ENCODE measurements around the gene CFAP65. TPM values are rescaled to one million over a fixed set of nuclear protein-coding genes. Genes with fewer than 3 reads are reported as not detected.

Gene CFAP65
- total RNA-seq, 1 donor from 2014 or later = not detected

- Mint-ChIP-seq H3K27me3 (ENCODE audit: low read depth) (peaks cover 92% of the 10 kb centered on the region), H3K27ac (no peak overlapping the region), H3K9me3 (no peaks in the 10 kb centered on the region), H3K36me3 (no peaks in the 10 kb centered on the region), H3K4me3 (no peak overlapping the region), H3K4me1 (peaks cover 8% of the 10 kb centered on the region)
- TF ChIP-seq, protein P1, sequence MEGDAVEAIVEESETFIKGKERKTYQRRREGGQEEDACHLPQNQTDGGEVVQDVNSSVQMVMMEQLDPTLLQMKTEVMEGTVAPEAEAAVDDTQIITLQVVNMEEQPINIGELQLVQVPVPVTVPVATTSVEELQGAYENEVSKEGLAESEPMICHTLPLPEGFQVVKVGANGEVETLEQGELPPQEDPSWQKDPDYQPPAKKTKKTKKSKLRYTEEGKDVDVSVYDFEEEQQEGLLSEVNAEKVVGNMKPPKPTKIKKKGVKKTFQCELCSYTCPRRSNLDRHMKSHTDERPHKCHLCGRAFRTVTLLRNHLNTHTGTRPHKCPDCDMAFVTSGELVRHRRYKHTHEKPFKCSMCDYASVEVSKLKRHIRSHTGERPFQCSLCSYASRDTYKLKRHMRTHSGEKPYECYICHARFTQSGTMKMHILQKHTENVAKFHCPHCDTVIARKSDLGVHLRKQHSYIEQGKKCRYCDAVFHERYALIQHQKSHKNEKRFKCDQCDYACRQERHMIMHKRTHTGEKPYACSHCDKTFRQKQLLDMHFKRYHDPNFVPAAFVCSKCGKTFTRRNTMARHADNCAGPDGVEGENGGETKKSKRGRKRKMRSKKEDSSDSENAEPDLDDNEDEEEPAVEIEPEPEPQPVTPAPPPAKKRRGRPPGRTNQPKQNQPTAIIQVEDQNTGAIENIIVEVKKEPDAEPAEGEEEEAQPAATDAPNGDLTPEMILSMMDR (IDR thresholded peaks at IDR 0.05; ENCODE audit: unreplicated experiment) = no peak
- DNase-seq (ENCODE audit: low spot score in 2 of 2, unreplicated experiment in 2 of 2) = no peak
Observed at GRCh38 chr2:219056896-219057708, 15.8 kb upstream of the CFAP65 start.

GRCh38 chr2:219056176-219056895 lies 15.0 kb upstream of the CFAP65 start:
- Mint-ChIP-seq H3K4me1 (peaks cover 8% of the 10 kb centered on the region), H3K36me3 (no peaks in the 10 kb centered on the region), H3K27me3 (ENCODE audit: low read depth) (peaks cover 91% of the 10 kb centered on the region), H3K27ac (no peak overlapping the region), H3K9me3 (no peaks in the 10 kb centered on the region), H3K4me3 (no peak overlapping the region)
- TF ChIP-seq, protein P1 (IDR thresholded peaks at IDR 0.05; ENCODE audit: unreplicated experiment) = no peak
- no peak for DNase-seq (ENCODE audit: low spot score in 2 of 2, unreplicated experiment in 2 of 2)

DNA sequence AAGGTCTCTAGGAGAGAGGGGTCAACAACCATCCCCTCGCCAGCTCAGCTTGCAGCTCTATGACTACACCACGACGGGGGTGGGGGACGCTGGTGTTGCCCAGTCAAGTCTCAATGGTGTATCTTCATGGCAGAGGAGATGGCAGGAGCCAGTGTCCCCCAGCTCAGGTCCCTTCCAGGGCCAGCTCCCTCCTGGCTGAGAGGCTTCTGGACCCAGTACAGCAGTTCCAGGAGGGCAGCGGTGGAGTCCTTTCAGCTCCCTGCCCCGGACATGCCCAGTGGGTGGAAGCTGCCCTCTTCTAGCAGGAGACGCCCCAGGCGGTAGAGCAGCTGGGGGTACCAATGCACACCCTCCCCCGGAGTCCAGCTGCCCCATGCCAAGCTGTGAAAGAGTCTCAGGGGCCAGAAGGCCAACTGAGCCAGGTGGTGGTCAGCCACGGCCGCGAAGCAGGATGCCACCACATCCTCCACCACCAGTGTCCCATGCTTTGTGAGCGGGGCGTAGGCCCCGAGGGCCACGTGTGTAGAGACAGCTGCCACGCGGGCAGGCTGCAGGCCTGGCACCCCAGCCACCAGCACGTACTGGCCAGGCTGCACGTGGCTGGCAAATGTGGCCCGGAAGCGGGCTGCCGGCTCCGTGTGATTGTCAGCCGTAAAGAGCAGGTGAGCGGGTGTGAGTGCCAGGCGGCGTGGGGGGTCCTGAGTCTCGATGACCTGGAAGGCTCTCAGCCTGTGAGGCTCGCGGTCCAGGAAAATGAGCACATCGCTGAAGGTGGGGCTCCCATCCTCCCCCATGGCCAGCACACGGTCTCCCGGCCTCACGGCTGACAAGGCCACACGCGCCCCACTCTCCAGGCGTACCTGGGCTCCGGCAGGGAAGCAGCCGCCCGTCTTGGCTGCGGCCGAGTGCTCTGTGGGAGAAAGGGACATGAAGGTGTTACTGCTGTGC lies 13.9 kb upstream of the CFAP65 start:
- no peaks in the 10 kb centered on the region for H3K9me3 Mint-ChIP-seq
- no peak for DNase-seq (ENCODE audit: low spot score in 2 of 2, unreplicated experiment in 2 of 2)
- H3K36me3 Mint-ChIP-seq = no peaks in the 10 kb centered on the region
- H3K4me1 Mint-ChIP-seq = peaks cover 8% of the 10 kb centered on the region
- H3K4me3 Mint-ChIP-seq = no peak overlapping the region
- TF ChIP-seq, protein P1 (IDR thresholded peaks at IDR 0.05; ENCODE audit: unreplicated experiment) = no peak
- peaks cover 99% of the 10 kb centered on the region for H3K27me3 Mint-ChIP-seq (ENCODE audit: low read depth)
- no peak overlapping the region for H3K27ac Mint-ChIP-seq

DNA sequence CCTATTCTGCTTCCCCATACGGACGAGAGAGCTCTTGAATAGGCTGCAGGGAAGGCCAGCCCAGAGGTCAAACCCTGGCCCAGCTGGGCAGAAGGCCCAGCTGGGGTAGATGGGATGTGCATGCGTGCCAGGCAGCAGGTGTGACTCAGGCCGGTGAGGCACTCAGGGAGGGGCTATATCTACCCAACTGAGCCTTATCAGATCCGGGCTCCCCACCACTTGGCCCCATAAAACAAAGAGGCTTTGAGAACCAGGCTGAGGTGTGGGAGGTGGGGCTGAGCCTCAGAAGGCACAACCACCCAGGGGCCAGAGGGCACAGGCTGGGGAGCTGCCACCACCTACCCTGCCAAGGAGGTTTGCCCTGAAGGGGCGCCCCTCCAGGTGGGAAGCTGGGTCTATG lies 8.0 kb upstream of the CFAP65 start:
- no peak for DNase-seq (ENCODE audit: low spot score in 2 of 2, unreplicated experiment in 2 of 2)
- H3K9me3 Mint-ChIP-seq = no peaks in the 10 kb centered on the region
- no peak overlapping the region for H3K27ac Mint-ChIP-seq
- no peak overlapping the region for H3K4me3 Mint-ChIP-seq
- TF ChIP-seq, protein P1 (IDR thresholded peaks at IDR 0.05; ENCODE audit: unreplicated experiment) = no peak
- H3K36me3 Mint-ChIP-seq = no peaks in the 10 kb centered on the region
- H3K4me1 Mint-ChIP-seq = no peaks in the 10 kb centered on the region
- peaks cover 88% of the 10 kb centered on the region for H3K27me3 Mint-ChIP-seq (ENCODE audit: low read depth)

DNA sequence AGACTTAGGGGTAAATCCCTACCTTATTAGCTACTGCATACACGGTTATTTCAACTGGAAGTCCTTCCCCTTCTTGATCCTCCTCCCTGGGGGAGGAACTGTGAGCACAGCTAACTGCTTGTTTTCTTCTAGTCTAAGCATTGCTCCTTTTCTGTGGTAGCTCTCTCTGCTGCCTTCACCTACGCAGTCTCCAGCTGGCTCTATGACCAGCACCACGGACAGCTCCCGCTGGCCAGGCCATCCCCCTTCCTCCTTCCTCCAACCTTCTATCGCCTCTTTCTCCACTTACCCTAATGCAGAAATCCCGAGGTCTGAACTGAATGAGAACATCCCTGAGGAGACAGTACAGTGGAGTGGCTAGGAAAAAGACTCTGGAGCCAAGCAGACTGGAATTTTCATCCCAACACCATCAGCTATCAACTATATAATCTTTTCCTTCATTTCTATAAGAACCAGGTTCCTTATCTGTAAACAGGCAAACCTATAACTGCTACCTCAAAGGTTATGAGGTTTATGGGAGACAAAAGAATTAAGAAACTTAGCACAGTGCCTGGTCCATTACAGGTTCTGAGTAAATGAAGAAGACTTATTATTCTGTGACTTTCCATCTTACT lies 4.7 kb upstream of the CFAP65 start:
- H3K27me3 Mint-ChIP-seq (ENCODE audit: low read depth) = peaks cover 89% of the 10 kb centered on the region

More for the DNA sequence above, 4.7 kb upstream of the CFAP65 start:
- Mint-ChIP-seq H3K9me3 (no peaks in the 10 kb centered on the region), H3K4me1 (peaks cover 1% of the 10 kb centered on the region), H3K36me3 (no peaks in the 10 kb centered on the region), H3K27ac (no peak overlapping the region), H3K4me3 (no peak overlapping the region)
- TF ChIP-seq, protein P1 (IDR thresholded peaks at IDR 0.05; ENCODE audit: unreplicated experiment) = no peak
- DNase-seq (ENCODE audit: low spot score in 2 of 2, unreplicated experiment in 2 of 2) = peak in 1 of 2 experiments; percentile 83
